GM19395 (cell line): ENCODE measurements around the gene PCLAF.
A peak's percentile ranks its signal among the peaks of the same experiment; 100 is the strongest.
"Not testable (repeated sequence)": the region's sequence is repeated elsewhere in the genome, so short reads cannot be mapped to it uniquely, and the experiment has no call there.

Experiments
- ATAC-seq: cut with Tn5 transposase; IDR thresholded peaks from one replicate; pipeline ENCODE4 v1.9.1; 2021; ENCODE audit warnings: mild to moderate bottlenecking, moderate library complexity; ENCODE audit not compliant: unreplicated experiment

The PCLAF gene

DNA sequence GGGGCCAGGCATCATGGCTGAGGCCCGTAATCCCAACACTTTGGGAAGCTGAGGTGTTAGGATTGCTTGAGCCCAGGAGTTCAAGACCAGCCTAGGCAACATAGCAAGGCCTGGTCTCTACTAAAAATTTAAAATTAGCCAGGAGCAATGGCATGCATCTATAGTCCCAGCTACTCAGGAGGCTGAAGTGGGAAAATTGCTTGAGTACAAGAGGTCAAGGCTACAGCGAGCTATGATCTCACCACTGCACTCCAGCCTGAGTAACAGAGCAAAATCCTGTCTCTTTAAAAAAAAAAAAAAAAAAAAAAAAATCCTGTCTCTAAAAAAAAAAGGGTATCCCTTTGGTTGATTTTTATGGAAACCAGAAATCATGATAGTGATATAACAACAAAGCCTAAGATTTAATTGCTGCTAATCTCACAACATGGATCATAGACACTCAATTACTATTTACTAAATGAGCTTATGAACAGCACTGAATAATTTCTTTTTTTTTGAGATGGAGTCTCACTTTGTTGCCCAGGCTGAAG, 12.1 kb downstream of the PCLAF start:
- ATAC-seq, result no peak

DNA sequence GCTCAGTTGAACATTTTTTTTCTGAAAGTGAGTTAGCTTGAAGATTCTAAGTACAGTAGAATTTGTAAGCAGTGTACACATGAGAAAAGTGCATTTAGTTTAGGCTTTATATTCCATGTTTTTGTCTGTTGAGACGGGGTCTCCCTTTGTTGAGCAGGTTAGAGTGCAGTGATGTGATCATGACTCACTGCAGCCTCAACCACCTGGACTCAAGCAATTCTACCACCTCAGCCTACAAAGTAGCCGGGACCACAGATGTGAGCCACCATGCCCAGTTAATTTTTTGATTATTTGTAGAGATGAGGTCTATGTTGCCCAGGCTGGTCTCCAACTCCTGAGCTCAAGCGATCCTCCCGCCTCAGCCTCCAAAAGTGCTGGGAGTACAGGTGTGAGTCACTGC, 20.0 kb downstream of the PCLAF start:
- no peak for ATAC-seq

DNA sequence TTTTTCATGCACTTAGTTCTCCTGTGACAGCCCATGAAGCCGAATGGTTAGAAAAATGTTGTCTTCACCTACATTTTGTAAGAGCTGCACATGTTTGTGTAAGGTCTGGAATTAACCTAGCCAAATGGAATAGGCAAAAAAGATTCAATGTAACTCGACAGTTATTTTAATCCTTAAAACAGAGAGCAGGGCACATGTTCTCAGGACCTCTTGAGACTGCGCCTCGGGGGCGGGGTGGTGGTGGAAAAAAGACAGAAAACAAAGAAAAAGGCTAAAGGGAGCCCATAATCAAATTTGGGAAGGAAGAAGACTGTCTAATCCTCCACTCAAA, 24.6 kb downstream of the PCLAF start:
- no peak for ATAC-seq

GRCh38 chr15:64355944-64356709, 25.1 kb downstream of the PCLAF start, which contains the start of gene CSNK1G1:
CSNK1G1 (minus strand) TSS chr15:64356173; CDS start chr15:64300499, 55,674 bp downstream.
- peak; percentile 98 for ATAC-seq

GRCh38 chr15:64355348-64355943, 25.8 kb downstream of the PCLAF start:
- ATAC-seq, result peak; percentile 15

DNA sequence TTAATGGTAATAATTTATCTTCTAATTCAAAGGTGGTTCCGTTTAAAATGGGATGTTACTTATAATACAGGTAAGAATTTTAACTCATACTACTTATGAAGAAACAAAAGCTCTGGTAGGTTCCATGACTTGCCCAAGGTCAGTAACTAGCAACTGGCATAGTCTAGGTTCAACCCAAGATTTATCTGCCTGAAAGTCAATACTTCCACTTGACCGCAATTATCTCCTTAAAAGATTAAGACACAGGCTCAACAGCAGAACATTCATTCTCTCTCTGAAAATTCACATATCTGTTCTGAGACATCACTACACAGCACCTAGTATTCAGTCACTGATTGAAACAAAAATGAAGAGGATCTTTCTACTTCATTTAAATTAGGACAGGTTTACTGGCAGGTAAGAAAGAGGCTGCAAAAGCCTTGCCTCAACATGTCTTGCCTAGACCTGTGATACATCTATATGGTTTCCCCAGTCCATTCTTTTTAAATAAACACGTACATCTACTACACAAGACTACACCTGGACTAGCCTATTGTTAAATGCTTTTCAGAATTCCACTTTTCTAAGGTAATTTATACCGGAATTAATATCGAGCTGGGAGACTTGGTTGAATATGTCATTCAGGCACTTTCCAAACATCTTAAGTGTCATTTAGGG, 26.4 kb downstream of the PCLAF start:
- ATAC-seq, result no peak

- no peak for ATAC-seq
Measured at GRCh38 chr15:64351265-64351664, 30.0 kb downstream of the PCLAF start.

DNA sequence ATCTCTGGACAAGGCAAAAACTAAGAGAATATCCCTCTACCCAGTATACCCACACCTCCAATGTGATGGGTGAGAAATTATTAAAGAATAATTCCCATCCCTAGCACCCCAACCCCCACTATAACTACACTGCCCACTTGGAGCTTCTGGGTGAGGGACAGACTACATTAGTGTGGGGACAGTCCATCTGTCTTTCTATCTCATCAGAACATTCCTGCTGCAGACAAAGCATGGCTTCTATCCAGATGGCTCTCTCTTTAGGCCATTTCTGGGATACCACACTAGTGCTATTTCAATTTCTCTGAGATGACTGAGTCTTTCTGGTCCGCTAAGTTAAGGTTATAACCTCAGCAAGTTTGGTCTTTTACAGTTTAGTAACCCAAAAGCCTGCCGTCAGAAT, 31.9 kb downstream of the PCLAF start:
- no peak for ATAC-seq

DNA sequence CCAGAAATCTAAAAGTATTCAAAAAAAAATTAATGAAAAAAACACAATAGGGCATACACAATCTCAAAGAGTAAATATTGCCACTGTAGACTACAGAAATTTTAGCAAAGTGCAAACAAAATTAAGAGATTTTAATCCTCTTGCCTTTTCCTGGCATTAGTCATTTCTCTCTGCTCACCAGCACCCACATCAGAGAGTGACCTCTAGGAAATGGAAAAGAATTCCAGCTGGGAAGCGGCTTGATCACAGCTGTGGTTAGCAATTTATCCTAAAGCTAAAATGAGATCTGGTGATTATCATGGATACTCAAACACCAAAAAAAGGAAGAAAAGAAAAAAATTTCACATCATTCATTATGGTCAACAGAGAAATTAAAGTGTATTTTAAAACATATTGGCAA, 32.8 kb downstream of the PCLAF start:
- ATAC-seq, result no peak

DNA sequence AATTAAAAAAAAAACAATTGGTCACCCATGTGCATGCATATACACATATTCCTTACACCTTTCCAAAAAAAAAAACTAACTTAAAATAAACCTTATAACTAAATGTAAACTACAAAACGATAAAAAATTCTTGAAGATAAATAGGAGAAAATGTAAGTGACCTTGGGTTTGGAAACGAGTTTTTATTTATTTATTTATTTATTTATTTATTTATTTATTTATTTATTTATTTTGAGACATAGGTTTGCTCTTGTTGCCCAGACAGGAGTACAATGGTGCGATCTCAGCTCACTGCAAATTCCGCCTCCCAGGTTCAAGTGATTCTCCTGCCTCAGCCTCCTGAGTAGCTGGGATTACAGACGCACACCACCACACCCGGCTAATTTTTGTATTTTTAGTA, 35.0 kb downstream of the PCLAF start:
- not testable (repeated sequence) for ATAC-seq

DNA sequence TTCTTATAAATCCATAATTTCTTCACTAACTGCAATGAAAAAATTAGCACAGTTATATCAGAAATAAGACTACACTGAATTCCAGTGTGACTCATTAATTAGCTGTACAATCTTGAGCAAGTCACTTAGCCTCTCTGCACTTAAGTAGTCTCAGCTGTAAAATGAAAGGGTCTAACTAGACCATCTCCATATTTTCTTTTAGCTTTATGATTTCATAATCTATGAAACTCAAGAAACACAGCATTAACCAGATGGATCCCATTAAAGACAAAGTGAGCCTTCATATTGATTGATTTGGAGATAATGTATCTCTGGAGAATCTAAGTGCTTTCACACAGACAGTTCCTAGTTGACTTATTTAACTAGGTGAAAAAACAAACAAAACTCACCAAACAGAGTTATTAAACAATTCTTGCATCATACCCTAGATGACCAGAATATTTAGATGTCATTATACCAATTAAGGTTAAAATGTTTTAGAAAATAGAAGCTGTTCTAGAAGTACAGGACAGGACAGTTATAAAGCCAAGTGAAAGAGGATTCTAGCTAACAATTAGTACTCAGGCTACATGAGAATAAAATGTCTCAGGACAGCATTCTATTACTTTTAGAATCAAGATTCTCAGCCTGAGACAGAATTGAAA, 36.5 kb downstream of the PCLAF start:
- ATAC-seq, result no peak

DNA sequence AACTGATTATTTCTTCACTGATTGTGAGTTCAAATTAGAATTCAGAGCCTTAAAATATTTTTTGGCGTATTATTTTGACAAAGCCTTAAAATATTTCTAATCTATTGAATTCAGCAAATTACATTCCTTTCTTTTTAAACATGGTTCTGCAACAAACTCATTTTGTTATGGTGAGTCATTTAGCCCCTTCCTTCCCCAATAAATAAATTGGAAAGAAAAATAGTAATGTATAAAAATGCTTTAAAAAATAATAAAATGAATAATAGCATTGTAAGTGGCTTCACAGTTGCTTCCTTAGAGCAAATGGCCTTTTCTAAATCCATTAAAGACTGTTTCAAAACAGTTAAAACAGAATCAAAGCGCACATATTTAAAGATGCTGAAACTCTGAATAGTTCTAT, 37.4 kb downstream of the PCLAF start:
- no peak for ATAC-seq

DNA sequence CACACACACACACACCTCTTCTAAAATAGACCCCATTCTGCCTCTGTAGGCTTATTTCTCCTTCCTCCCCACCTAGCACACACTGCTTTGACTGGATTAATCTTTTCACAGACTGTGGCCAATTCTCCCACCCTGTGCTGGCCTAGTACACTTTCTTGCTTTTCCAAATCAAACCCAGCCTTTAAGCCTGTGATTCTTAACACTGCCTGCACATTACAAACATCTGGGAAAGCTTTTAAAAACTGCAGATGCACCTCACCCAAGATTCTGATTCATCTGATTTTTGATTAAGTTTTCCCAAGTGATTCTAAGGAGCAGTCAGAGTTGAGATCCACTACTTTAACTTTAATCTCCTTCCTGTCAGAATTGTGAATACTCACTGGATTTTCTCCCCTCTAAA, 38.0 kb downstream of the PCLAF start:
- no peak for ATAC-seq

- no peak for ATAC-seq
Measured at GRCh38 chr15:64341961-64342360, 39.3 kb downstream of the PCLAF start.

- no peak for ATAC-seq
Measured at GRCh38 chr15:64340355-64340754, 40.9 kb downstream of the PCLAF start.

- ATAC-seq, result no peak
Measured at GRCh38 chr15:64337761-64338160, 43.5 kb downstream of the PCLAF start.

- ATAC-seq, result no peak
Measured at GRCh38 chr15:64333986-64334929, 47.0 kb downstream of the PCLAF start.

- no peak for ATAC-seq
Measured at GRCh38 chr15:64333516-64333915, 47.7 kb downstream of the PCLAF start.

- ATAC-seq, result not testable (repeated sequence)
Measured at GRCh38 chr15:64331668-64332067, 49.6 kb downstream of the PCLAF start.

- not testable (repeated sequence) for ATAC-seq
Measured at GRCh38 chr15:64326975-64327374, 54.3 kb downstream of the PCLAF start.
